H9 (cell line): ENCODE results near the gene DNAJC11. TPM values are rescaled to one million over a fixed set of nuclear protein-coding genes. Genes with fewer than 3 reads are reported as not detected.

Experiments
- DNase-seq: peaks from one replicate; pipeline ENCODE4 v3.0.0-alpha.2; 2017
- H2AFZ ChIP-seq: one replicate; pipeline ENCODE4 v1.6.1; 2013; ENCODE audit warnings: mild to moderate bottlenecking, low read length, control low read depth, moderate library complexity
- H2AK5ac ChIP-seq: 2 replicates; pipeline ENCODE4 v1.6.1; 2013; ENCODE audit warnings: low read length, control low read depth, mixed read lengths; ENCODE audit not compliant: insufficient read length
- H2BK120ac ChIP-seq: one replicate; pipeline ENCODE4 v1.6.1; 2013; ENCODE audit warnings: low read depth, mild to moderate bottlenecking, low read length, control low read depth, inconsistent platforms; ENCODE audit not compliant: poor library complexity, severe bottlenecking
- H2BK12ac ChIP-seq: 2 replicates; pipeline ENCODE4 v1.6.1; 2013; ENCODE audit warnings: low read length, control low read depth, mixed read lengths, low read depth; ENCODE audit not compliant: insufficient read length
- H2BK15ac ChIP-seq: 2 replicates; pipeline ENCODE4 v1.6.1; 2013; ENCODE audit warnings: low read depth, low read length, control low read depth
- H2BK20ac ChIP-seq: one replicate; pipeline ENCODE4 v1.6.1; 2013; ENCODE audit warnings: low read depth, mild to moderate bottlenecking, low read length, control low read depth, inconsistent platforms; ENCODE audit not compliant: poor library complexity, severe bottlenecking
- H2BK5ac ChIP-seq: 2 replicates; pipeline ENCODE4 v1.6.1; 2013; ENCODE audit warnings: low read length, control low read depth, mixed read lengths; ENCODE audit not compliant: insufficient read length
- H3K14ac ChIP-seq: 2 replicates; pipeline ENCODE4 v1.6.1; 2013; ENCODE audit warnings: low read length, control low read depth; ENCODE audit not compliant: insufficient read depth
- H3K18ac ChIP-seq: 2 replicates; pipeline ENCODE4 v1.6.1; 2013; ENCODE audit warnings: low read depth, mild to moderate bottlenecking, mixed read lengths, low read length, control low read depth; ENCODE audit not compliant: insufficient read length
- H3K23ac ChIP-seq: 2 replicates; pipeline ENCODE4 v1.6.1; 2013; ENCODE audit warnings: low read length, control low read depth, mixed read lengths, low read depth; ENCODE audit not compliant: insufficient read length
- H3K23me2 ChIP-seq: 2 replicates; pipeline ENCODE4 v1.6.1; 2013; ENCODE audit warnings: low read depth, mild to moderate bottlenecking, mixed read lengths, low read length, control low read depth; ENCODE audit not compliant: insufficient read length, poor library complexity, severe bottlenecking
- H3K27ac ChIP-seq: 2 replicates; pipeline ENCODE4 v1.5.1; 2013; ENCODE audit warnings: low read length, control low read depth, mixed read lengths, low read depth; ENCODE audit not compliant: insufficient read length
- H3K27me3 ChIP-seq: 2 replicates; pipeline ENCODE4 v1.6.1; 2013; ENCODE audit warnings: low read length, control low read depth, inconsistent platforms; ENCODE audit not compliant: insufficient read depth
- H3K4ac ChIP-seq: 2 replicates; pipeline ENCODE4 v1.6.1; 2013; ENCODE audit warnings: low read depth, mild to moderate bottlenecking, control low read depth, inconsistent platforms, low read length, moderate library complexity
- H3K4me1 ChIP-seq: 2 replicates; pipeline ENCODE4 v1.6.1; 2013; ENCODE audit warnings: low read length, control low read depth, inconsistent platforms; ENCODE audit not compliant: insufficient read depth
- H3K4me2 ChIP-seq: 2 replicates; pipeline ENCODE4 v1.6.1; 2013; ENCODE audit warnings: low read length, control low read depth, mixed read lengths; ENCODE audit not compliant: insufficient read length, insufficient read depth
- H3K56ac ChIP-seq: 2 replicates; pipeline ENCODE4 v1.6.1; 2013; ENCODE audit warnings: low read depth, mild to moderate bottlenecking, mixed read lengths, low read length, control low read depth; ENCODE audit not compliant: insufficient read length
- H3K79me1 ChIP-seq: 2 replicates; pipeline ENCODE4 v1.6.1; 2013; ENCODE audit warnings: low read depth, mild to moderate bottlenecking, moderate library complexity, low read length, control low read depth, inconsistent platforms; ENCODE audit not compliant: insufficient read depth, poor library complexity, severe bottlenecking
- H3K79me2 ChIP-seq: 2 replicates; pipeline ENCODE4 v1.6.1; 2013; ENCODE audit warnings: low read length, control low read depth, inconsistent platforms; ENCODE audit not compliant: insufficient read depth
- H3K9ac ChIP-seq: 2 replicates; pipeline ENCODE4 v1.6.1; 2013; ENCODE audit warnings: low read length, control low read depth, mixed read lengths; ENCODE audit not compliant: insufficient read length; ENCODE audit errors: extremely low read depth
- H3K9me3 ChIP-seq: one replicate; pipeline ENCODE4 v1.6.1; 2013; ENCODE audit warnings: low read depth, low read length, inconsistent platforms; ENCODE audit not compliant: control insufficient read depth
- H3T11ph ChIP-seq: one replicate; pipeline ENCODE4 v1.6.1; 2013; ENCODE audit warnings: mild to moderate bottlenecking, low read length, control low read depth, inconsistent platforms
- H4K20me1 ChIP-seq: one replicate; pipeline ENCODE4 v1.6.1; 2013; ENCODE audit not compliant: control insufficient read depth, insufficient read length, insufficient read depth
- H4K5ac ChIP-seq: 2 replicates; pipeline ENCODE4 v1.6.1; 2013; ENCODE audit warnings: low read depth, mild to moderate bottlenecking, mixed read lengths, low read length, control low read depth; ENCODE audit not compliant: insufficient read length
- H4K8ac ChIP-seq: replicated peaks from 2 replicates; pipeline ENCODE4 v1.6.1; 2013; ENCODE audit warnings: low read length, control low read depth, mixed read lengths, low read depth; ENCODE audit not compliant: insufficient read length
- H4K91ac ChIP-seq: 2 replicates; pipeline ENCODE4 v1.6.1; 2013; ENCODE audit warnings: low read depth, mild to moderate bottlenecking, moderate library complexity, mixed read lengths, low read length, control low read depth; ENCODE audit not compliant: insufficient read length
- H3K27ac Mint-ChIP-seq, 3 experiments: 2 replicates in 2 of 3; 3 replicates in 1 of 3; pipeline ENCODE4 v1.8.0; 2020 to 2021; ENCODE audit warnings: mixed read lengths in 3 of 3, mild to moderate bottlenecking in 1 of 3, moderate library complexity in 1 of 3
- H3K27me3 Mint-ChIP-seq: 2 replicates; pipeline ENCODE4 v1.8.0; 2021; ENCODE audit warnings: low read depth, mild to moderate bottlenecking, moderate library complexity, mixed read lengths
- H3K36me3 Mint-ChIP-seq, 3 experiments: 2 replicates in 2 of 3; 3 replicates in 1 of 3; pipeline ENCODE4 v1.8.0; 2020 to 2021; ENCODE audit warnings: low read depth in 3 of 3, mixed read lengths in 3 of 3; ENCODE audit not compliant: insufficient read depth in 1 of 3
- H3K4me1 Mint-ChIP-seq, 2 experiments: 2 replicates each; pipeline ENCODE4 v1.8.0; 2020; ENCODE audit warnings: mixed read lengths in 2 of 2
- H3K4me3 Mint-ChIP-seq, 2 experiments: 2 replicates in 1 of 2; 3 replicates in 1 of 2; pipeline ENCODE4 v1.8.0; 2020 to 2021; ENCODE audit warnings: mild to moderate bottlenecking in 2 of 2, mixed read lengths in 2 of 2, moderate library complexity in 1 of 2
- H3K9me3 Mint-ChIP-seq, 2 experiments: 2 replicates in 1 of 2; 3 replicates in 1 of 2; pipeline ENCODE4 v1.8.0; 2020; ENCODE audit warnings: mild to moderate bottlenecking in 2 of 2, mixed read lengths in 2 of 2, moderate library complexity in 1 of 2
- WGBS: extraction: QIAGEN DNeasy Blood & Tissue Kit; methylation state at CpG from one replicate; pipeline ENCODE4 v1.1.7; 2013; ENCODE audit warnings: missing lambda C conversion rate, low lambda C conversion rate, mixed read lengths; ENCODE audit not compliant: insufficient read length; ENCODE audit errors: extremely low coverage; 5-methylcytosine and 5-hydroxymethylcytosine counted together
- total RNA-seq: library from RNA; stranded (reverse); gene quantifications from 2 replicates; pipeline ENCODE4 v1.2.1, GENCODE V29; 2021
- TF ChIP-seq, protein P1 (sequence below): fragments of 200-600 bp; sonication (generic); conservative IDR thresholded peaks from 3 replicates; pipeline ENCODE4 v1.8.0; 2021; ENCODE audit warnings: antibody characterized with exemption, mild to moderate bottlenecking

Gene DNAJC11
- total RNA-seq, 1 experiment from 2014 or later = 88.5 TPM

DNA sequence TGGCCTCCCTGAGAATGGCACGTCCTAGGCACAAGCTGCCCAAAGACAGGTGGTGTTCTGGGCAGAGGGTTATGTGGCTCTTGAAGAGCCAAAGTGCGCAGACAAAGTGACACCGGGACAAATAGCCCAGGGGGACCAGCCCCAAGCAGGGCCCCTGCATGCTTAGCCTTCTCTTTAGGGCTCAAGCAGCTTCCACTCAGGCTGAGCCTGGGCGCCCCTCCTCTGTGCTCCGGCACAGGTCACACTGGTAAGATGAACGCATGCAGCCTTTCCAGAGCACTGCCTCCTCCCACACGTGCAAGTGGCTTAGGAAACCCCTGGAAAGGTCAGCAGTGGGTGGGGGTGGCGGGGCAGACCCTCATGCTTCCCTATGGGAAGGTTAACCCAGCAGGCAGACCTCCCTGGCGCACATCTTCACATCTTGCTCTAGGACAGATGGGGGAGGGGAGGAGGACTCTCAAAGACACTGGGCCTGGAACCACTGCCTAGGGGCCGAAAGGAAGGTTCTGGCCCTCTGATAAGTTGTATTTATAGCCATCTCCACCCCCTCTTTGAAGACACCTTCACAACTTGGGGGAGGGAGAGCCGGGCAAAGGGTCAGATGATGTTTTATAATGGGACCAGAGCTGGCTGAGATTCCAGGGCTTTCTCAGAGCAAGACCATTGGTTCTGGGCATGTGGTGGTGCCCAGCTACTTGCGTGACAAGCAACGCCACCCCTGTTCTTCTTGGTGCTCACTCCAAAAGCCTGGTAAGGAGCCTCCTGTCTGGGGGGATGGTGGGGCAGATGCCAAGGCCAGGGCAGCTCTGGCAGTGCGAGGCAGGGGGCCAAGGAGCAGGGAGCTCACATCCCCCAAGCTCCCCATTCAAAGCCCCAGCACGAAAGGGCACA lies 104.5 kb downstream of the DNAJC11 start:
- H3K9me3 Mint-ChIP-seq = no peaks in the 10 kb centered on the region
- H3K27me3 ChIP-seq = no peaks in the 10 kb centered on the region
- H3T11ph ChIP-seq = no peak overlapping the region
- H3K27ac Mint-ChIP-seq = no peak overlapping the region; a peak in 1 of 7 replicates
- no peaks in the 10 kb centered on the region for H3K4me1 ChIP-seq
- H4K8ac ChIP-seq = no peak overlapping the region
- no peak overlapping the region for H3K14ac ChIP-seq
- H2BK120ac ChIP-seq = no peak overlapping the region
- peaks cover 18% of the 10 kb centered on the region; the same call in 1 of the 2 replicates for H3K79me2 ChIP-seq
- H2AK5ac ChIP-seq = no peak overlapping the region
- H3K23ac ChIP-seq = no peak overlapping the region
- peaks cover 2% of the 10 kb centered on the region for H4K20me1 ChIP-seq
- H3K23me2 ChIP-seq = peaks cover 12% of the 10 kb centered on the region
- H2BK12ac ChIP-seq = no peak overlapping the region
- no peak overlapping the region for H2AFZ ChIP-seq
- H3K36me3 Mint-ChIP-seq = peaks cover 23 to 73% (median 52%) of the 10 kb centered on the region in 3 experiments
- H3K27ac ChIP-seq = no peak overlapping the region
- no peak overlapping the region for H2BK20ac ChIP-seq
- no peak overlapping the region for H3K4ac ChIP-seq
- no peak overlapping the region for H4K91ac ChIP-seq
- H3K27me3 Mint-ChIP-seq = no peaks in the 10 kb centered on the region
- no peaks in the 10 kb centered on the region for H3K9me3 ChIP-seq
- H3K9ac ChIP-seq = no peak overlapping the region
- no peak overlapping the region for H3K4me2 ChIP-seq
- no peak overlapping the region for H3K56ac ChIP-seq
- no peak overlapping the region for H3K4me3 Mint-ChIP-seq
- no CpG with 5 or more reads among the region's 15 CpGs for WGBS
- H2BK15ac ChIP-seq = no peak overlapping the region
- no peaks in the 10 kb centered on the region for H3K79me1 ChIP-seq
- H4K5ac ChIP-seq = no peak overlapping the region
- peaks cover 16 to 18% of the 10 kb centered on the region in 2 experiments for H3K4me1 Mint-ChIP-seq
- no peak overlapping the region for H3K18ac ChIP-seq
- no peak for DNase-seq
- TF ChIP-seq, protein P1, sequence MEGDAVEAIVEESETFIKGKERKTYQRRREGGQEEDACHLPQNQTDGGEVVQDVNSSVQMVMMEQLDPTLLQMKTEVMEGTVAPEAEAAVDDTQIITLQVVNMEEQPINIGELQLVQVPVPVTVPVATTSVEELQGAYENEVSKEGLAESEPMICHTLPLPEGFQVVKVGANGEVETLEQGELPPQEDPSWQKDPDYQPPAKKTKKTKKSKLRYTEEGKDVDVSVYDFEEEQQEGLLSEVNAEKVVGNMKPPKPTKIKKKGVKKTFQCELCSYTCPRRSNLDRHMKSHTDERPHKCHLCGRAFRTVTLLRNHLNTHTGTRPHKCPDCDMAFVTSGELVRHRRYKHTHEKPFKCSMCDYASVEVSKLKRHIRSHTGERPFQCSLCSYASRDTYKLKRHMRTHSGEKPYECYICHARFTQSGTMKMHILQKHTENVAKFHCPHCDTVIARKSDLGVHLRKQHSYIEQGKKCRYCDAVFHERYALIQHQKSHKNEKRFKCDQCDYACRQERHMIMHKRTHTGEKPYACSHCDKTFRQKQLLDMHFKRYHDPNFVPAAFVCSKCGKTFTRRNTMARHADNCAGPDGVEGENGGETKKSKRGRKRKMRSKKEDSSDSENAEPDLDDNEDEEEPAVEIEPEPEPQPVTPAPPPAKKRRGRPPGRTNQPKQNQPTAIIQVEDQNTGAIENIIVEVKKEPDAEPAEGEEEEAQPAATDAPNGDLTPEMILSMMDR = no peak
- no peak overlapping the region for H2BK5ac ChIP-seq
